ENCODE data around the gene NELL2.
"Not testable (repeated sequence)": the region's sequence is repeated elsewhere in the genome, so short reads cannot be mapped to it uniquely, and the experiment has no call there.

NELL2 gene

DNA sequence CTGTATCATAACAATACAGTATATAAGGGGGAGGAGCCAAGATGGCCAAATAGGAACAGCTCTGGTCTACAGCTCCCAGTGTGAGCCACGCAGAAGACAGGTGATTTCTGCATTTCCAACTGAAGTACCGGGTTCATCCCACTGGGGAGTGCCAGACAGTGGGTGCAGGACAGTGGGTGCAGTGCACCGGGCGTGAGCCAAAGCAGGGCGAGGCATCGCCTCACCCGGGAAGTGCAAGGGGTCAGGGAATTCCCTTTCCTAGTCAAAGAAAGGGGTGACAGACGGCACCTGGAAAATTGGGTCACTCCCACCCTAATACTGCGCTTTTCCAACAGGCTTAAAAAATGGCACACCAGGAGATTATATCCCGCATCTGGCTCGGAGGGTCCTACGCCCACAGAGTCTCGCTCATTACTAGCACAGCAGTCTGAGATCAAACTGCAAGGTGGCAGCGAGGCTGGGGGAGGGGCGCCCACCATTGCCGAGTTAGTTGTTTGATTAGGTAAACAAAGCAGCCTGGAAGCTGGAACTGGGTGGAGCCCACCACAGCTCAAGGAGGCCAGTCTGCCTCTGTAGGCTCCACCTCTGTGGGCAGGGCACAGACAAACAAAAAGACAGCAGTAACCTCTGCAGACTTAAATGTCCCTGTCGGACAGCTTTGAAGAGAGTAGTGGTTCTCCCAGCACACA is 134.7 kb downstream of the NELL2 start:
- not testable (repeated sequence) for ATAC-seq

DNA sequence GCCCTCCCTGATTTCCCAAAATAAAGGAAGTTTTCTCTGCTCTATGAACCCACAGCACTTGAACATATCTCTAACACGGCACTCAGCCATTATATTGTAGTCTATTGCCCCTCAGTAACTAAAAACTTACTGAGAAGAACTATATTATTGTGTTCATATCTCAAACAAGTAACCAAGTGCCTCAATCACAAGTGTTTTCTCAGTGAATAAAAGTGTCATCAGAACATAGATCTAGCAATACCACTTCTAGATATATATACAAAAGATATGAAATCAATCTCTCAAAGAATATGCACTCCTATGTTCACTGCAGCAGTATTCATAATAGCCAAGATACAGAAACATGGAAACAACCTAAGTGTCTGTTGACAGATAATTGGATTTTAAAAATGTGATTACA is 138.1 kb downstream of the NELL2 start:
- ATAC-seq, result no peak
- TF ChIP-seq CSDC2 (CRISPR knock-in tag; IDR thresholded peaks at IDR 0.05) (no peak), PPARA (CRISPR knock-in tag; IDR thresholded peaks at IDR 0.05; ENCODE audit: borderline replicate concordance) (no peak), ZNF565 (CRISPR knock-in tag; conservative IDR thresholded peaks at IDR 0.05; ENCODE audit: low read depth) (no peak), ZNF8 (CRISPR knock-in tag; IDR thresholded peaks at IDR 0.05) (no peak), TSHZ2 (CRISPR knock-in tag; IDR thresholded peaks at IDR 0.05) (no peak), ARNTL (CRISPR knock-in tag; IDR thresholded peaks at IDR 0.05; ENCODE audit: borderline replicate concordance, low read depth) (no peak), OSR1 (CRISPR knock-in tag; IDR thresholded peaks at IDR 0.05) (no peak), CREB5 (CRISPR knock-in tag; IDR thresholded peaks at IDR 0.05; ENCODE audit: low read depth) (no peak), ZFP3 (CRISPR knock-in tag; IDR thresholded peaks at IDR 0.05) (no peak), PATZ1 (CRISPR knock-in tag; IDR thresholded peaks at IDR 0.05; ENCODE audit: borderline replicate concordance) (no peak), ESRRG (CRISPR knock-in tag; IDR thresholded peaks at IDR 0.05) (no peak), ZNF70 (CRISPR knock-in tag; IDR thresholded peaks at IDR 0.05) (no peak), CSRNP3 (CRISPR knock-in tag; IDR thresholded peaks at IDR 0.05) (no peak), ISL1 (CRISPR knock-in tag; IDR thresholded peaks at IDR 0.05) (no peak), BACH2 (CRISPR knock-in tag; IDR thresholded peaks at IDR 0.05; ENCODE audit: borderline replicate concordance) (no peak), SNAI2 (CRISPR knock-in tag; IDR thresholded peaks at IDR 0.05) (no peak), GLIS3 (CRISPR knock-in tag; IDR thresholded peaks at IDR 0.05) (no peak), RARB (CRISPR knock-in tag; IDR thresholded peaks at IDR 0.05) (no peak)
- TF ChIP-seq, protein P1, sequence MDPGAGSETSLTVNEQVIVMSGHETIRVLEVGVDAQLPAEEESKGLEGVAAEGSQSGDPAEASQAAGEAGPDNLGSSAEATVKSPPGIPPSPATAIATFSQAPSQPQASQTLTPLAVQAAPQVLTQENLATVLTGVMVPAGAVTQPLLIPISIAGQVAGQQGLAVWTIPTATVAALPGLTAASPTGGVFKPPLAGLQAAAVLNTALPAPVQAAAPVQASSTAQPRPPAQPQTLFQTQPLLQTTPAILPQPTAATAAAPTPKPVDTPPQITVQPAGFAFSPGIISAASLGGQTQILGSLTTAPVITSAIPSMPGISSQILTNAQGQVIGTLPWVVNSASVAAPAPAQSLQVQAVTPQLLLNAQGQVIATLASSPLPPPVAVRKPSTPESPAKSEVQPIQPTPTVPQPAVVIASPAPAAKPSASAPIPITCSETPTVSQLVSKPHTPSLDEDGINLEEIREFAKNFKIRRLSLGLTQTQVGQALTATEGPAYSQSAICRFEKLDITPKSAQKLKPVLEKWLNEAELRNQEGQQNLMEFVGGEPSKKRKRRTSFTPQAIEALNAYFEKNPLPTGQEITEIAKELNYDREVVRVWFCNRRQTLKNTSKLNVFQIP (CRISPR knock-in tag; IDR thresholded peaks at IDR 0.05; ENCODE audit: borderline replicate concordance, low read depth), result no peak

DNA sequence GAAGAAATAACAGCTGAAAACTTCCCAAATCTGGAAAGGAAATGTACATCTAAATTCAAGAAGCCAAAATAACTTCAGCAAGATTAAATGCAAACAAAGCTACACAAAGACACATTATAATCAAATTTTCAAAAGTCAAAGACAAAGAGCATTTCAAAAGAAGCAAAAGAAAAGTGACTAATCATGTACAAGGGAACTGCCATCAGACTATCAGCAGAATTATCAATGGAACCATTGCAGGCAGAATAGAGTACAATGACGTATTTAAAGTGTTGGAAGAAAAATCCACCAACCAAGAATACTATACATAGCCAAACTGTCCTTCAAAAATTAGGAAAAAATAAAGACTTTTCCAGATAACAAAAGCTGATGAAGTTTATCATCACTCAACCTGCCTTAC is 147.5 kb downstream of the NELL2 start:
- TF ChIP-seq ISL1 (CRISPR knock-in tag; IDR thresholded peaks at IDR 0.05) (no peak), ZFP30 (CRISPR knock-in tag; IDR thresholded peaks at IDR 0.05) (no peak), ZNF565 (CRISPR knock-in tag; conservative IDR thresholded peaks at IDR 0.05; ENCODE audit: low read depth) (no peak), BACH2 (CRISPR knock-in tag; IDR thresholded peaks at IDR 0.05; ENCODE audit: borderline replicate concordance) (no peak), SNAI2 (CRISPR knock-in tag; IDR thresholded peaks at IDR 0.05) (no peak), CREB5 (CRISPR knock-in tag; IDR thresholded peaks at IDR 0.05; ENCODE audit: low read depth) (no peak), ZNF8 (CRISPR knock-in tag; IDR thresholded peaks at IDR 0.05) (no peak), TCF4 (CRISPR knock-in tag; IDR thresholded peaks at IDR 0.05; ENCODE audit: borderline replicate concordance) (no peak), ZNF70 (CRISPR knock-in tag; IDR thresholded peaks at IDR 0.05) (no peak)

More for the DNA sequence above, 147.5 kb downstream of the NELL2 start:
- no peak for ATAC-seq

All from SK-N-SH treated with all-trans-retinoic acid at 6 μM for 48 hours (cell line).